Activated CD4-positive, alpha-beta T cell treated with anti-CD3 and anti-CD28 coated beads, Interleukin-2, amount 50 U/mL, for 16 hours (primary cell): ENCODE measurements around the gene CACNA1C.

Experiments used
- DNase-seq: peaks from one replicate; pipeline ENCODE4 v3.0.0-alpha.2; 2020

The CACNA1C gene

GRCh38 chr12:2286461-2287131 is 233.8 kb downstream of the CACNA1C start:
- DNase-seq, result no peak

- DNase-seq, result no peak
Observed at GRCh38 chr12:2287151-2287550, 234.4 kb downstream of the CACNA1C start.

DNA sequence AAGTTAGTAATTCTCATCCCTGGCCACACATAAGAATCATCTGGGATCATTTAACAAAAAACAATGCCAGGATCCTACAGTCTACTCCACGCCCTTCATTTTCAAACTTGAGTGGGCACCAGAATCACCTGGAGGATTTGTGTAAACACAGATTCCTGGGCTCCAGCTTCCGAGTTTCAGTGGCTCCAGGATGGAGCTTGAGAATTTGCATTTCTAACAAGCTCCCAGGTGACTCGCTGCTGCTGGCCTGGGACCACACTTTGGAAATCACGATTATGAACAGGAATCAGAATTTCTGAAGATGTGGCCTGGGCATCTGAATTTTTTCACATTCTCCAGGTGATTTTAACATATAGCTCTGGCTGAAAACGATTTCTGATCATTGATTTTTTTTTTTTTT is 234.8 kb downstream of the CACNA1C start:
- DNase-seq, result no peak

DNA sequence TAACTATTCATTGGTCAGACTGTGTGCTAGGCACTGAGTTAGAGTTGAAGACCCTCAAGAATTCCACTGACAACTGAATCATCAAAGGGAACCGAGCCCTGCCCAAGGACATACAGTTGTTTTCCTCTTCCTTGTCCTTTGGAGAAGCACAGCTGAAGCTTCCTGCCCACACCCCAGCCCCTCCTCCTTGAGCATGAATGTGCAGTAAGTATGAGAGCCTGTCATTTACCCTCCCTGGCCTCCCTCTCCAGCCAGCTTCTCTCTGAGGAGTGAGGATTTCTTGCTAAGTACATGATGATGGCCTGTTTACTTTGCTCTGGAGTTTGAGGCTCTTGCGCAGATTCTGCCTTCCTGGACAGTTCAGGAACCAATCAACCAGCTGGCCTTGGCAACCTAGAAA is 235.2 kb downstream of the CACNA1C start:
- no peak for DNase-seq

DNA sequence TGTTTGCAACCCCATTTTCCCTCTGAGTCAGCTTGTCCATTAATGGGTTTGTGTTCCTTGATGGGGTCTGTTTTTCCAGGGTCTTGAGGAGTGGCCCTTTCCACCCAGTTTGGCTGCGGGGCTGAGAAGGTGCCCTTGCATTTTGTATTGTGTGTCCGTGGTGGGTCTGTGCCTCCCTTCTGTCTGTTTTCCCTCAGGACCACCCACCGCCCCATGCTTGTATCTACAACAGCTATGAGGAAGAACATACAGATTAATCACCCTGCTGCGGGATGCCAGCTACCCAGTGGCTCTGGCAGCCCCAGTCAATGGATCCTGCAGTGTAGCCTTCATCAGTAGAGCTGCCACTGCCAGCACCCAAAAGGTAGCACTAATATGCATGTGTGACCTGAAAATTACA is 235.7 kb downstream of the CACNA1C start:
- DNase-seq, result no peak

- DNase-seq, result no peak
Observed at GRCh38 chr12:2288875-2289274, 236.1 kb downstream of the CACNA1C start.

DNA sequence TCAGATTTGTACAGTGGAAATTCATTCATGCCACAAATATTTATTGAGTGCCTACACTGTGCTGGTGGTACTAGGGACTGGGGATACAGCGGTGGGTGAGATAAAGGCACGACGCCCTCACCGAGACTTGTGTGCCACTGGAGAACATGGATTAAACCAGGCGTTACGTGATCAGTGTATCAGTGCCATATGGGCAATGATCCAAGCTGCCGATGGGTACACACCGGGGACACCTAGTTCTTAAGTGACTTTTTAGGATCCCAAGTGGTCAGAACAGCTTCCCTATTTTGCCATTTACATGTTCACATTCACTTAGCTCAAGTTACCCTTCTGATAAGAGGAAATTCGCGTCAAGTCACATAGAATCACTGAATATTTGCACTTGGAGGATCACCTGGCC is 236.7 kb downstream of the CACNA1C start:
- no peak for DNase-seq

DNA sequence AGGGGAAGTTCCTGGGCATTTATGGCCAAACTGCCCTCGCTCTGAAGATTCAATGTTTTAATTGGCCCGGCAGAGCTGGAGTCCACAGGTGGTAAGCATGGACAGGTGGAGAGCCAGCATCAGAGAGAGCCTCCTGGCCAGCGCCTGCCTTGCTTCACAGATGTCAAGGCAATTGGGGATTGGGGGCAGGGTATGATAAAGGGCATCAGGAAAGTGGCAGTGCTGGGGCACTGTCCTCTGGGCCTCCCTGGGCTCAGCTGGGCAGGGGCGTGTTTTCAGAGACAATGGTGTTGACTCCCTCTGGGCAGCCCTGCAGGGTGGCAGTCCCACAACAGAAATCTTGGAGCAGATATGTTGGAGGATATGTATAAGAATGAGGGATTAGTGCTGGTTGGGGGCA is 237.3 kb downstream of the CACNA1C start:
- no peak for DNase-seq

GRCh38 chr12:2290516-2291065 is 237.8 kb downstream of the CACNA1C start:
- no peak for DNase-seq

GRCh38 chr12:2291182-2291832 is 238.5 kb downstream of the CACNA1C start:
- DNase-seq, result peak; percentile 58

DNA sequence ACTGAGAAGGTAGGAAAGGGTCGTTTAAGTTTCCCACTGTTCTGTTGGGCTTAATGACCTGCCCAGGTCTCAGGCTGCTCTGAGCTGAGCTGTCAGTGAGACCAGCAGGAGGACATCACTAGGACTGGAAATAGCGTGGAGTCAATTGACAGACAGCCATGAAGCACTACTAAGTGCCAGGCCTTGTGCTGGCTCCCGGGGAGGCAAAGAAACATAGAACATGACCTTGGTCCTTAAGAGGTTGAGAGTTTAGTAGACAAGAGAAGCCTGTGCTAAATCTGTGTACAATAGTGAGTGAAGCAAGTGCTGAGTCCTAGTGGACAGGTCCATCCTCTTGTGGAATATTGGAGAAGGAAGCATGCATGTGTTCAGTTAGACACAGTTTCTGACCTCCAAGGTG is 239.2 kb downstream of the CACNA1C start:
- DNase-seq, result no peak

- no peak for DNase-seq
Observed at GRCh38 chr12:2292560-2292959, 239.8 kb downstream of the CACNA1C start.

- DNase-seq, result no peak
Observed at GRCh38 chr12:2294651-2295475, 242.1 kb downstream of the CACNA1C start.

- DNase-seq, result no peak
Observed at GRCh38 chr12:2295941-2296461, 243.2 kb downstream of the CACNA1C start.

- DNase-seq, result no peak
Observed at GRCh38 chr12:2297004-2297403, 244.2 kb downstream of the CACNA1C start.

DNA sequence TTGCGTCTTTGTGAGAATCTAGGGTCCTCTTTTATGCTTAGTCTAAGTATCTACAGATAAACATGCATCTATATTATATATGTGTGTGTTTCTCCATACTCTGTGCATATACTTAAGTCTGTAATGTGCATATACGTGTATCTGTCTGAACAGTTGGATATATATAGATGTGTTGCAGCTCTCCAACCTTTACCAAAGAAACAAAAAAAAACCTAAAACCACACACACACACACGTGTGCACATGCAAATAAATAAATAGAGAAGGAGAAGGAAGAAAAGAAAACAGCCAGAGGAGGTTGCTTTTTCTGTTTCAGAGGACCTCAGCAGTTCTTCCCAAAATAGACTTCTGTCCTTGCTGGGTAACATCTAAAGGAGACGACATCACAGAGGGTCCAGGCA is 244.9 kb downstream of the CACNA1C start:
- DNase-seq, result no peak

DNA sequence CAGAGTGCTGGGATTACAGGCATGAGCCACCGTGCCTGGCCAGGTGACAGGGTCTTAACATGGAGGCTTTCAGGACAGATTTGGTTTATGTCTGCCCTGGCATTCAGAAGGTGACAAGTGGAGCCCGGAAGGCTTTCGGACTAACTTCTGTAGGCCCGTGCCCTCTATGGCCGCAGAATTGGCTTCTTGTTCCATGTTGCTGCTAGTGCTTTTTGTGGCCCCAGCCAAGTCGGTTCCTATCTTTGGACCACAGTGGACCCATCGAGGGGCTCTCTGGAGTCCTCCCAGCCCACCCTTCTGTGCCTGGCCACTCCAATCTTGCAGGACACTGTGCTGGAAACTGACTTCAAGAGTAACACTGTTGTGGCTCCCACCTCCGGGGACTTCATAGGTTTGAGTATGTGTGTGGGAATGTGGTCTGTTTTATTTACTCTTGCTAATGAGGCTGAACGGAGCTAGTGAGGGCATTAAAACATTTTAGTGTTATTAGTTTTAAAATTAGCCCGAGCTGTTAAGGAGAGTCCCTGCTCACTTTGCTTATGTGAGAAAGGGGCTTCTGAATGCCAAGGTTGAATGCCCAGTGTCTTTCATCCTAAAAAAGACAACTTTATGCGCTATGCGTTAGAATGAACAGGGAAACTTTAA is 245.9 kb downstream of the CACNA1C start:
- DNase-seq, result no peak

GRCh38 chr12:2299206-2299605 is 246.4 kb downstream of the CACNA1C start:
- DNase-seq, result no peak

DNA sequence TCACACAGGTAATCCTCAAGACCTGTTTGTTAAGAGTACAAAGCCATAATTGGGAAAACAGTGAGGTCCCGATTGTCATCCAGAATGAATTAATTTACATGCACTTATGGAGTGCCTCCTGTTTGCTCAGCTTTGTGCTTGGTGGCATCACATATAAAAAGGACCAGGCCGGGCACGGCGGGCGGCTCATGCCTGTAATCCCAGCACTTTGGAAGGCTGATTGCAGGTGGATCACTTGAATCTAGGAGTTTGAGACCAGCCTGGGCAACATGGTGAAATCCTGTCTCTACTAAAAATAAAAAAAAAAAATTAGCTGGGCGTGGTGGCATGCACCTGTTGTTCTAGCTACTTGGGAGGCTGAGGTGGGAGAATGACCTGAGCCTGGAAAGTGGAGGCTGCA is 247.4 kb downstream of the CACNA1C start:
- DNase-seq, result no peak

- DNase-seq, result no peak
Observed at GRCh38 chr12:2300886-2301285, 248.1 kb downstream of the CACNA1C start.

DNA sequence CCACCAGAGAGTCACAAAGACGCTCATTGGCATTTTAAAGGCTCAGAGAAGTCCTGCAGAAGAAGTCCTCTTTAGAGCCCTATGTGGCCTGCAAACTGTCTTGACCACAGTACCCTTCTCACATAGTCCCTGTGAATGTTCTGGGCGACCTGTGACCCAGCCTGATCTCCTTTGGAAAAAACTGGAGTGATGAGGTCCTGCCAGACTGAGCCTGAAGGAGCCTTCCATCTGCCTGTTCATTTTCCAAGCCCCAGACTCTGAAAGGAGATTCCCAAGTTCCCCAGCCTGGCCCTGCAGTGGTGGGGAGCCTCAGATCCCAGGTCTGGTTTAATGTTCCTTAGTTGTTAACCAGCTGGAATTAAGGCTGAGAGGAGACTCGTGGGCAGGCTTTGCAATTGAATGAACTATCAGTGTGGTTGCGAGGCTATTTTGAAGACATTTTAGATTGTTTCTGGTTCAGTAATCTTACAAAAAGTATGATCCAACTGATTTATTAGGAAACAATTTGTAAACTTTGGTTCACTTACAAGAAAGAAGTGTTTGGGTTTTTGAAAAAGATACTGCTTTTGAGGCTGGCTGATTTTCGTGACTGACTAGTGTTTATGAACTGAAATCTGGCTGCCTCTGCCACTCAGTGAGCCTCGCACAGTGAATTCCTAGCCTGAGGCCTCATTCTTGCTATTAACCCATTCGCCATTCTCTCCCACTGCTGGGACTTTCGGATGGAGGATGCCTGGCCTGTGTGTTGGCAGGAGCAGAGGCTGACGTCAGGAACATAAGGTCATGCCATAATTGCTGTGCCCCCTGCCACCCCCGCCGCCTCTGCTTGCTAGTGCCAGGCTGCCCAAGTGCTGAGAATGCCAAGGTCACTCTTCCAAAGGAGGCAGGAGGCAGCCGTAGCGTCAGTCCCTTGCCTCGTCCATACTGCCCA is 249.0 kb downstream of the CACNA1C start:
- DNase-seq, result no peak
